Loucy (cell line): ENCODE results near the gene ISX.

Experiments
- EZH2phosphoT487 ChIP-seq: fragments of 200-600 bp; IDR thresholded peaks from 2 replicates; pipeline ENCODE4 v1.6.1; 2018; ENCODE audit warnings: antibody characterized with exemption, mild to moderate bottlenecking, moderate library complexity, borderline replicate concordance
- TF ChIP-seq, protein P1 (sequence below): fragments of 200-600 bp; sonication (generic); conservative IDR thresholded peaks from 2 replicates; pipeline ENCODE4 v1.5.1; 2014; ENCODE audit warnings: mild to moderate bottlenecking, antibody characterized with exemption, low read length

DNA sequence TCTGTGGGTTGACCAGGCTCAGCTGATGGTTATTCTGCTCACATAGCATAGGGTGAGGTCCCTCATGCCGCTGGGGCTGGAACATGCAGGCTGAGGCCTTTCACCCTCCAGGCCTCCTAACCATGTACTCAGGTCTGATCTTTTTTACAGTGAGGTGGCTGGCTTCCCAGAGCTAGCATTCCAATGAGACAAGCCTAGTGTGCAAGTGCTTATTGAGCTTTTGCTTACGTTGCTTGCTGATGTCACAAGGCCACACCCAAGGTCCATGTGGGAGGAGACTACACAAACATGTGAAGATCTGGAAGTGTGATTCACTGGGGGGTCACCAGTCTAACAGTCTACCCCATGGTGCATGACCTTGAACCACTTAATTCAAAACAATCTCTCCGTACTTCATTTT, 33.9 kb downstream of the ISX start:
- TF ChIP-seq EZH2phosphoT487: no peak
- TF ChIP-seq, protein P1, sequence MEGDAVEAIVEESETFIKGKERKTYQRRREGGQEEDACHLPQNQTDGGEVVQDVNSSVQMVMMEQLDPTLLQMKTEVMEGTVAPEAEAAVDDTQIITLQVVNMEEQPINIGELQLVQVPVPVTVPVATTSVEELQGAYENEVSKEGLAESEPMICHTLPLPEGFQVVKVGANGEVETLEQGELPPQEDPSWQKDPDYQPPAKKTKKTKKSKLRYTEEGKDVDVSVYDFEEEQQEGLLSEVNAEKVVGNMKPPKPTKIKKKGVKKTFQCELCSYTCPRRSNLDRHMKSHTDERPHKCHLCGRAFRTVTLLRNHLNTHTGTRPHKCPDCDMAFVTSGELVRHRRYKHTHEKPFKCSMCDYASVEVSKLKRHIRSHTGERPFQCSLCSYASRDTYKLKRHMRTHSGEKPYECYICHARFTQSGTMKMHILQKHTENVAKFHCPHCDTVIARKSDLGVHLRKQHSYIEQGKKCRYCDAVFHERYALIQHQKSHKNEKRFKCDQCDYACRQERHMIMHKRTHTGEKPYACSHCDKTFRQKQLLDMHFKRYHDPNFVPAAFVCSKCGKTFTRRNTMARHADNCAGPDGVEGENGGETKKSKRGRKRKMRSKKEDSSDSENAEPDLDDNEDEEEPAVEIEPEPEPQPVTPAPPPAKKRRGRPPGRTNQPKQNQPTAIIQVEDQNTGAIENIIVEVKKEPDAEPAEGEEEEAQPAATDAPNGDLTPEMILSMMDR: no peak
